ENCODE measurements around the gene TAGLN. TPM values are rescaled to one million over a fixed set of nuclear protein-coding genes. Genes with fewer than 3 reads are reported as not detected.

TAGLN gene
- total and polyA plus RNA-seq, 2 of the 8 experiments (the other 6 are each of a cell fraction or from before 2014, with no cell fraction given) = 140 to 300 TPM

GRCh38 chr11:117197516-117198456 is 1.4 kb upstream of the TAGLN start:
- CTCF ChIA-PET (ENCODE audit: partially characterized antibody) = interaction anchor here (0.9 to 18.7 kb wide), 8 partner anchors 8 to 357 kb away, joined by 3 to 449 read pairs (median 4); partner anchors contain the start of genes PCSK7, RNF214 and SIDT2
- peak; percentile 76 for FAIRE-seq
- TF ChIP-seq CBX5 (IDR thresholded peaks at IDR 0.05; ENCODE audit: low read depth, low read length) = no peak
- peak; percentile 51; the same call in 1 of the 2 replicates for TF ChIP-seq EGR1 (IDR thresholded peaks at IDR 0.05; ENCODE audit: borderline replicate concordance, low read depth, low read length)
- no peak for TF ChIP-seq JUN (IDR thresholded peaks at IDR 0.05; ENCODE audit: low read depth, low read length)
- 0 out of 2 replicates have a peak, but pooled peaks have one; percentile 60 for TF ChIP-seq ATF2 (IDR thresholded peaks at IDR 0.05; ENCODE audit: low read length)
- TF ChIP-seq POLR2AphosphoS5 (IDR thresholded peaks at IDR 0.05; ENCODE audit: low read depth, low read length) = peak; percentile 30
- TF ChIP-seq CEBPB (IDR thresholded peaks at IDR 0.05; ENCODE audit: low read depth, low read length) = no peak

More at GRCh38 chr11:117197516-117198456, 1.4 kb upstream of the TAGLN start:
- 67% methylated on average over 15 of the region's 17 CpGs; no CpG with 5 or more reads in 1 of the 2 experiments for WGBS, 2 experiments (ENCODE audit: extremely low coverage in 1 of 2, insufficient coverage in 1 of 2, insufficient read length in 1 of 2, insufficient replicate concordance in 2 of 2, low coverage in 1 of 2, low lambda C conversion rate in 2 of 2, missing lambda C conversion rate in 1 of 2)
- peaks cover 2% of the 10 kb centered on the region in 2 experiments for H4K20me1 ChIP-seq (replicated peaks in 1 of 2; ENCODE audit: control insufficient read depth in 1 of 2, insufficient read depth in 2 of 2, low read length in 2 of 2)
- H3K4me3 ChIP-seq (ENCODE audit: extremely low read depth in 1 of 4, insufficient read depth in 2 of 4, low read depth in 3 of 4, low read length in 4 of 4) = peak overlapping the region in 1 of 4 experiments; percentile 58; a peak in 1 of 8 replicates
- peak overlapping the region; percentile 84 for H2BK15ac ChIP-seq (ENCODE audit: low read length)
- no peak overlapping the region for H4K5ac ChIP-seq (ENCODE audit: insufficient read length, low read depth, low read length)
- H3K27me3 ChIP-seq (replicated peaks in 1 of 4; ENCODE audit: control insufficient read depth in 3 of 4, extremely low read depth in 1 of 4, insufficient read depth in 3 of 4, low read length in 3 of 4) = no peaks in the 10 kb centered on the region; a peak in 1 of 7 replicates
- H3K79me2 ChIP-seq (ENCODE audit: control insufficient read depth in 1 of 2, insufficient read depth in 2 of 2, low read length in 2 of 2) = peaks cover 0 to 14% of the 10 kb centered on the region in 2 experiments; a peak in 1 of 4 replicates
- peaks cover 6% of the 10 kb centered on the region; the same call in 1 of the 2 replicates for H3K23me2 ChIP-seq (ENCODE audit: low read depth, low read length)
- no peaks in the 10 kb centered on the region; the same call in 1 of the 2 replicates for H3K79me1 ChIP-seq (ENCODE audit: low read depth, low read length)
- peak; percentile 77 to 94 for DNase-seq (ENCODE audit: low read depth in 1 of 2, low spot score in 2 of 2)
- no peak overlapping the region for H4K91ac ChIP-seq (replicated peaks; ENCODE audit: insufficient read length, low read length)
- H4K8ac ChIP-seq (ENCODE audit: extremely low read depth, insufficient read depth, low read length) = no peak overlapping the region
- H2BK120ac ChIP-seq (replicated peaks; ENCODE audit: low read depth, low read length) = no peak overlapping the region
- H3K27ac ChIP-seq (ENCODE audit: low read depth, low read length) = 0 out of 2 replicates have a peak overlapping the region, but pooled peaks have one; percentile 24
- peak overlapping the region; percentile 99 for H2BK12ac ChIP-seq (ENCODE audit: low read depth, low read length)
- H3K18ac ChIP-seq (ENCODE audit: extremely low read depth, low read length) = no peak overlapping the region
- no peak overlapping the region for H2AFZ ChIP-seq (ENCODE audit: low read length)
- no peak overlapping the region for H3K4ac ChIP-seq (replicated peaks; ENCODE audit: insufficient read length, low read depth, low read length)
- H3K23ac ChIP-seq (ENCODE audit: insufficient read length) = no peak overlapping the region
- no peaks in the 10 kb centered on the region for H3K9me3 ChIP-seq (ENCODE audit: insufficient read depth in 2 of 2, low read depth in 1 of 2, low read length in 1 of 2)
- H3K36me3 ChIP-seq (ENCODE audit: control insufficient read depth in 2 of 4, insufficient read depth in 4 of 4, low read length in 3 of 4) = peaks cover 0 to under 1% (median 0%) of the 10 kb centered on the region in 4 experiments; a peak in 1 of 8 replicates
- peak overlapping the region; percentile 47 for H2AK5ac ChIP-seq (ENCODE audit: low read depth, low read length)
- H3K4me1 ChIP-seq (replicated peaks in 1 of 4; ENCODE audit: control insufficient read depth in 3 of 4, insufficient read depth in 4 of 4, low read length in 3 of 4) = peaks cover 7 to 32% (median 28%) of the 10 kb centered on the region in 4 experiments
- POLR2A ChIA-PET (ENCODE audit: partially characterized antibody) = interaction anchor here (0.7 to 10.3 kb wide), 8 partner anchors 14 to 54 kb away, joined by 3 to 153 read pairs (median 7); partner anchors contain the start of genes PAFAH1B2, PCSK7 and SIDT2
- H3K4me2 ChIP-seq (ENCODE audit: insufficient read depth in 1 of 2, low read depth in 2 of 2, low read length in 2 of 2) = peak overlapping the region in 1 of 2 experiments; percentile 67; a peak in 1 of 4 replicates
- H2BK20ac ChIP-seq (ENCODE audit: low read length) = 0 out of 2 replicates have a peak overlapping the region, but pooled peaks have one; percentile 43
- peak overlapping the region; percentile 3 for H3K56ac ChIP-seq (replicated peaks; ENCODE audit: insufficient read length, low read depth, low read length)
- H3K14ac ChIP-seq (ENCODE audit: insufficient read length) = no peak overlapping the region
- peak overlapping the region; percentile 6 for H2BK5ac ChIP-seq (ENCODE audit: low read depth, low read length)
- peak overlapping the region in 3 of 4 experiments; percentile 40 to 73 (median 51); a peak in 3 of 7 replicates for H3K9ac ChIP-seq (replicated peaks in 1 of 4; ENCODE audit: extremely low read depth in 1 of 4, low read depth in 3 of 4, low read length in 3 of 4)
